Fibroblast of lung (primary cell): ENCODE measurements around the gene FAH.

ENCODE experiments used
- EZH2 ChIP-seq: IDR thresholded peaks from 2 replicates; pipeline ENCODE4 v1.5.1; 2012; ENCODE audit warnings: low read length, control low read depth, mild to moderate bottlenecking; ENCODE audit errors: missing control alignments
- TF ChIP-seq, protein P1 (sequence below), 2 donors: IDR thresholded peaks in 1 of 2; conservative IDR thresholded peaks in 1 of 2; 1 replicate in 1 of 2; 2 replicates in 1 of 2; pipeline ENCODE4 v1.5.1; 2011 to 2012; ENCODE audit warnings: low read length in 2 of 2, control low read depth in 1 of 2, inconsistent platforms in 1 of 2, low read depth in 1 of 2, mild to moderate bottlenecking in 1 of 2

DNA sequence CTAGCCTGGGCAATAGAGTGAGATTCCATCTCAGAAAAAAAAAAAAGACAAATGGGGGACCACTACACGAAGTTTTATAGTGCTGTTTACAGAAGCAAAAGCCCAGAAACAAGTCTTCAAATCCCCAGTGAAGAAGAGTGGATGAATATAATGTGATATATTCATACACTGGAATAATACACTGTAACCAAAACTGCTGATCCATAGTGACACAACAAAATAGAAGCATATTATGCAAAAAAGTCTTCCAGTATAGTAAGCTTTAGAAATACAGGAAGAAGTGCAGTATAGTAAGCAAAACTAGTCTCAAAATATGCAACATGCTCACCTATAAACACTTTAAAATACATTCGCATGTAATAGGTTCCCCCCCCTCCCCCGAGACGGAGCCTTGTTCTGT is 11.9 kb upstream of the FAH start:
- TF ChIP-seq, protein P1, sequence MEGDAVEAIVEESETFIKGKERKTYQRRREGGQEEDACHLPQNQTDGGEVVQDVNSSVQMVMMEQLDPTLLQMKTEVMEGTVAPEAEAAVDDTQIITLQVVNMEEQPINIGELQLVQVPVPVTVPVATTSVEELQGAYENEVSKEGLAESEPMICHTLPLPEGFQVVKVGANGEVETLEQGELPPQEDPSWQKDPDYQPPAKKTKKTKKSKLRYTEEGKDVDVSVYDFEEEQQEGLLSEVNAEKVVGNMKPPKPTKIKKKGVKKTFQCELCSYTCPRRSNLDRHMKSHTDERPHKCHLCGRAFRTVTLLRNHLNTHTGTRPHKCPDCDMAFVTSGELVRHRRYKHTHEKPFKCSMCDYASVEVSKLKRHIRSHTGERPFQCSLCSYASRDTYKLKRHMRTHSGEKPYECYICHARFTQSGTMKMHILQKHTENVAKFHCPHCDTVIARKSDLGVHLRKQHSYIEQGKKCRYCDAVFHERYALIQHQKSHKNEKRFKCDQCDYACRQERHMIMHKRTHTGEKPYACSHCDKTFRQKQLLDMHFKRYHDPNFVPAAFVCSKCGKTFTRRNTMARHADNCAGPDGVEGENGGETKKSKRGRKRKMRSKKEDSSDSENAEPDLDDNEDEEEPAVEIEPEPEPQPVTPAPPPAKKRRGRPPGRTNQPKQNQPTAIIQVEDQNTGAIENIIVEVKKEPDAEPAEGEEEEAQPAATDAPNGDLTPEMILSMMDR (conservative IDR thresholded peaks at IDR 0.05 in 1 of 2, IDR thresholded peaks at IDR 0.05 in 1 of 2; ENCODE audit: low read depth in 1 of 2, low read length in 2 of 2) = no peak
- no peak for TF ChIP-seq EZH2
